Measurements from ENCODE around the gene RAB11FIP5.

Gene RAB11FIP5

DNA sequence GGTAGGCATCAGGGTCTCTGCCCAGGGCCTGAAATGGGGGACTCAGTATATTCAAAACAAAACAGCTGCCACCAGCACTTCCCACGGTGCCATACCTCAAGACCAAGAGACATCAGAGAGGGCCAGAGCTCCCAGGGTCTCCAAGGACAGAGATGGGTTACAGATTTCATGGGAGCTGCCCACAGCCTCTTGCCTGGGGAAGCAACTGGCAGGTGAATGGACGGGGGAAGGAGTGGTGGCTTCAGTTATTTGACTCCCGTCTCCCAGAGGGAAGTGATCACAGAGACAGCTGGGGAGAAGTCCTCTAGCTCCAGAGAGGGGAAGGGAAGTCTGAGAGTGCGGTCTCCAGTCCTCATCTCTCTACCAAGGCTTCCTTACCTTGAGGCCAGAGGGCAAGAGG lies 25.4 kb downstream of the RAB11FIP5 start:
- DNase-seq (ENCODE audit: low read depth) = no peak

DNA sequence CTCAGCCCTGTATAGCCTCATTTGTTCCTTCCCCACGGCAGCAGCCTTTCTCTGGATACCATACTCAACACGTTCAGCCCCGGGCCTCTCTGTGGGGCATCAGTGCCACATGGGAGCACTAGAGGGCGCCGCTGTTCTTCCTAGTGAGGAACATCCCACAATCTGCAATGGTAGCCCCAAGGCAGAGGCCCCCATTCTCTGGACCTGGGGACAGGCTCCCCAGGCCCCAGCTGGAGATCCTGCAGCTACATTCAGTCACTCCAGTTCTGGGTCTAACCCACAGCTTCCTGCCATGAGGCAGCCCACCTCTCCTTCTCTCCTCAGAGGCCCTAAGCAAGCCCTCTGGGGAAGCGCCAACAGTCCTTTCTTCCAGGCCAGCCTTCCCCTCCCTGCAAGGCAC lies 27.1 kb downstream of the RAB11FIP5 start:
- DNase-seq (ENCODE audit: low read depth) = peak; percentile 56

DNA sequence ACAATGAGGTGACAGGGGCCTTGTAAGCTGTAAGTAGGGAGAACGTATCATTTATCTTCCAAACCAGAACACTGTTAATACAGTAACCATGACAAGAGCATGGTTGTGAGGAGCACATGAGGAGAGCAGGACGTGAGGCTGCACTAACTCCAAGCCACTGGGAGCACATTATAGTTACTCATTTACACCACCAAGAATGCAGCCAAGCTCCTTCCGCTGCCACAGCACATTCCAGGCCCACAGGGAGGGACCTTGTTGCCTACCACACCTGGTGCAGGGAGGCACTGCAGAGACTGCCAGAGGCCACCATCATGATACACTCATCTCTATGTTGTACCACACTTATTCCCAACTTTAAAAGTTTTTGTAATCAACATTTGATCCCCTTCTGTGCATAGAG lies 27.8 kb downstream of the RAB11FIP5 start:
- DNase-seq (ENCODE audit: low read depth) = no peak

- no peak for DNase-seq (ENCODE audit: low read depth)
These were observed 28.6 kb downstream of the RAB11FIP5 start for GRCh38 chr2:73083886-73084800.

DNA sequence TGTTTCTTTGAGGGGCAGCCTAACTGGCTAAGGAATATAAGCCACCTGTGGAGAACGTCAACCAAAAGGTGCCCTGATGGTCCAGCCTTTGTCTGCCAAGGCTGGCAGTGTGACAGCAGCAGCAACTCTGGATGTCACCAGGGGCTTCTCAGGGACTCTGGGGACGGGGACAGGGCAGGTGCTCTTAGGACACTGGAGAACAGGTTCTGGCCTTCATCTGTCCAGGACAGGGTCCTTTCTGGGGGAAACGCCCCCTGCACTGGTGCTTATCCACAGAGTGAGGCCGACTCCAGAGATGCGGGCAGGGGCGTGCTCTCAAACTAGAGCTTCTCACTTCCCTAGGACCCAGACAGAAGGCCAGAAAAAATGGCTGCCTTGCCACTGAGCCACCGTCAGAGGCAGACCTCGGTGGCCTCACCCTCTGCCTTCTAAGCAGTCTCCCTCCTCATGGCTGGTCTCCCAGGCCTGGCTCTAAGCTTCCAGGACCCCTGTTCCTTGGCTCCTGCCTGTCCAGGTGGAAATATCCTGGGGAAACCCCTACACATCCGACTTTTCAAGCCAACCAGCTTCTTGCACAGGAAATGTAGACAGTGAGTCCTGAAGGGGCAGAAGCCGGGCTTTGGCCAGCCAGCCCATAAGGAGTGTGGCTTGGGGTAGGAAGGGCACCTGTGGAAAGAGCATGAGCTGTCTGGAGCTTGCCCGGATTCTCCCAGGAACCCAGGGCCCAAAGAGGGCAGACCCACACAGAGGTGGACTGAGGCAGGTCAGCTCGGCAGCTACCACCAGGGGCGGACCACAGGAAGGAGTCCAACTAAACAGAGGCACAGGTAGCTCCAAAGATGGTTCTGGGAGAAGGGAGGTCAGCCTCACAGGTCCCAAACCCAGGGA lies 30.0 kb downstream of the RAB11FIP5 start:
- DNase-seq (ENCODE audit: low read depth) = no peak

DNA sequence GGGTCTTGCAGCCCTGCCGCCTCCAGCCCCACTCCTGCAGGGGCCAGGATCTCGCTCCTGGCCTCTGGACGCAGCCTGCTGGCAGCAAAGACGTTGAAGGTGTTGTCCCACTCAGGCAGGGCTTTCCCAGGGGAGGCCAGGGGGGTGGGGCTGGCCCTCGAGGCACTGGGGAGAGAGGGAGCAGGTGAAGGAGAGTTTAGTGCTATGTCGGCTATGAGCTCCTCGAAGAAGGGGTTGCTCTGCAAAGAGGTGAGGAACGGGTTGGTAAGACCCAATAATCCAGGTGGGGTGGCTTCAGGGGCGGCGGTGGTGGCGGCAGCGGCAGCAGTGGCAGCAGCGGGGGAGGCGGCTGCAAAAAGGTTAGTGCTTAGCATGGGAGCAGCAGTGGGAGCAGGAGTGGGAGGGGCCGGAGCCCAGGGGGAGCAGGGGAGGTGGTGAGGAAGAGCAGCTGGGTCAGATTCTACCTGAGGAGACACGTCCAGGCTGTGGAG lies 31.5 kb downstream of the RAB11FIP5 start:
- DNase-seq (ENCODE audit: low read depth) = no peak

DNA sequence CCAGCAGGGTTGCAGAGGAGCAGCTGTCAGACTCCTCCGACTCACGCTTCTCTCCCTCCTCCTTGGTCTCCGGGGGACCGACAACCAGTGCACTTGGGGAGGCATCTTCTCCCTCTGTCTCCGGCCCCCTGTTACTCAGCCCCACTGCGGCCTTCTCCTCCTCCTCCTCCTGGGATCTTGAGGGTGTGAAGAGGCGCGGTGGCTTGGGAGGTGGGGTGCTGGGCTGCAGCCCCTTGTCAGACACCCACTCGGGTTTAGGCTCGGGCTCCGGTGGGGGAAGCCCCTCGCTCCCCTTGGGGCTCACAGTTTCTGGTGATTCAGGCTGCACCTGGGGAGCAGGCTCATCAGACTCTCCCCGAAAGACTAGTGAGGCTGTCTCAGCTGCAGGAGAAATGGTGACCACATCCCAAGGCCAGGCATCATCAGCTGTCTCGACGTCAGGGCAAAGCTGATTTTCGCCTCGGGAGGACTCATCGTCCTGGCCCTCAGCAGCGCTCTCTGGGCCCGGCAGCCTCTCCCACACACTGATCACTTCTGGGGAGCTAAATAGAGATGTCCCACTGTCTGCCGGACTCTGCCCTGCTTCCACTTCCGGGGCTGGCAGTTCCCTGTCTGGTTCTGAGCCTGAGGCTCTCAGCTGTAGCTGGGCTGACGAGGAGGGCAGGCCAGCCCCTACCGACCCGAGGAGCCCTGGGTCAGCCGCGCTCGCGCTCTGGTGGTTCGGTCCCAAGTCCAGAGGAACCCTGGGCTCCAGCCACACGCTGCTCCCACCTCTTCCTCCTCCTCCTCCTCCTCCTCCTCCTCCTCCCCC lies 32.2 kb downstream of the RAB11FIP5 start:
- peak; percentile 68 for DNase-seq (ENCODE audit: low read depth)

DNA sequence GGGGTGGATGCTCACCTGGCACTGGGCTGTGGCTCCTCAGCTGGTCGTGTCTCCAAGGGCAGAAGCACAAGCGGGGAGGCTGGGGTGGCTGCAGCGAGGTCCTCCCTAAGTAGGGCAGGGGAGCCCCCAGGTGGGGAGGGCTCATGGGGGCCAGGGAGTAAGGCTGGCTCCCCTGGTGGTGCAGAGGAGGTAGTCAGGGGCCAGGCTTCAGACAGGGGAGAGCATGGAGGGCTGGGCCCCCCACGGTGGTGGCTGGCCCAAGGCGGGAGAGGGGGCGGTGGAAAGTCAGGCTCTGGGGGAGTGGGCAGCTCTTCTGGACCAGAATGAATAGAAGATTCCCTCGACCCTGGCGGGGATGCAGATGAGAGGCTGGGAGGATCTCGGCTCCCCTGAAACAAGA lies 33.1 kb downstream of the RAB11FIP5 start:
- DNase-seq (ENCODE audit: low read depth) = no peak

DNA sequence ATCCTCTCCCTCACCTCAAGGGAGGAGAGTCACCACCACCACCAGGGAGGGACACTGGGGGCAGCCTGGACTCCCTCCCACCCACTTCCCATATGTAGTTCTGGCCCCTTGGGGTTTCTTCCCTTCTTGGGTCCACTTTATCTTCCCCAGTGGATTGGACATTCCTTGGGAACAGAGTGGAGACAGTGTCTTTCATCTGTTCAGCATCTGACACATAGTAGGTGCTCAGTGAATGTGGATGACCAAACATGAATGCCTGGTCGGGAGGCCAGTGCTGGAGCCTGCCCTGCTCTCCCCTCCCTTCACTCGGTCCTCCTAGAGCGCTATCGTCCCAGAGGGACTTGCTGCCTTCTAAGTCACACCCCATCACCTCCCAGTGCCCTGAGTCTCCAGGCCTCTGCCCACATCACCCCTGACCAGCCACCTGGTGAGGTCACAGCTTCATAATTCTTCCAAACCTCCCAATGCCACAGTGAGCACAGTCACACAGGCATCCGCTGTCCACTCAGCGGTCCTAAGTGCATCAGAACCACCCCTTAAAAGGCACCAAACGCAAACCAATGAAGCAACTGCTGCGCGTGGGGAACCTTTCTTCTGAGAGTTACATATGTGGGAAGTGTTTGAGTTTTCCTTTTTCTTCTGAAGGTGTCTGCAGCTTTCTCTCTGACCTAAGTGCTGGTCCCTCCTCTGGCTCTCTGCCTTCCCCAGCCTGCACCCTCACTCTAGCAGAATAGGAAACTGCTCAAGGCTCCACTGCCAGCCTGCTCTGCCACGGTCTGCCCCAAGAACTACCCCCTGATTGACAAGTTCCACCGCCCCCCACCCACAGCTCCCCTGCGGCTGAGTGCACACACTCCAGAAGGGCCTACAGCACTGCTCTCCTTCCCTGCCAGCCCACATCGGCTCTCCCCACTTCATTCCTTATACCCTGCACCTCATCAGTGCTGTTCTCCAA lies 34.0 kb downstream of the RAB11FIP5 start:
- no peak for DNase-seq (ENCODE audit: low read depth)

- no peak for DNase-seq (ENCODE audit: low read depth)
These were observed 35.3 kb downstream of the RAB11FIP5 start for GRCh38 chr2:73077424-73077795.

DNA sequence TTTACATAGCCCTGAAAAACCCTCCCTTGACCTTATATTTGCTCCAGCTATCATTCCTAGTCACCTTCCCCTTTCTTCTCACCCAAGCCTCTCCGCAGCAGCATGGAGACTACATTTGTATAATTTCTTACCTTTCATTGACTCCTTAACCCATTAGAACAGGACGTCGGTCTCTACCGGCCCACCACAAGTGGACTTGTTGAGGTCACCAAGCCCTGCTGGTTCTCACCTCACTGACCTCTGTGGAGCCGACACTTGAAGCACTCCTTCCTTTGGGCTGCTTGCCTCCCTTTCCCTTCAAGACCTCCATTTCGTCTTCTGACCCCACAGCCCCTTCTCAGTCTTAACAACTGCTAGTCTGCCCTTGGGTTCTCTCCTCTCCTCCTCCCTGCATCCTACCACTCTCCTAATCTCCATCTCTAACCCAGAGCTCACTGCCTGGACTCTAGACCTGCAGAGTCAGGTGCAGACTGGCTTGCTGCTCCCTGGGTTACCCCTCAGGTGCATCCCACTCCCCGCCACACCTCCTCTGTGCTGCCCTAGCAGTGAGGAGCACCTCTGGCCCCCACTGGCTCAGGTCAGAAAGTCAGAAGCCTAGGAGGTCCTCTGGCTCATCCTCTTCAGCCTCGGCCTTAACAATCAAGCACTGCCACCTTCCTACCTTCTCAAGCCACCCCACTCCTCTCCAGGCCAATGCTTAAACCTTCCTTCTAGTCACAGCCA lies 35.9 kb downstream of the RAB11FIP5 start:
- no peak for DNase-seq (ENCODE audit: low read depth)

- DNase-seq (ENCODE audit: low read depth) = no peak
These were observed 37.0 kb downstream of the RAB11FIP5 start for GRCh38 chr2:73075477-73076373.

GRCh38 chr2:73074110-73075069 lies 38.4 kb downstream of the RAB11FIP5 start:
- no peak for DNase-seq (ENCODE audit: low read depth)

GRCh38 chr2:73072416-73072815 lies 40.3 kb downstream of the RAB11FIP5 start:
- DNase-seq (ENCODE audit: low read depth) = no peak

DNA sequence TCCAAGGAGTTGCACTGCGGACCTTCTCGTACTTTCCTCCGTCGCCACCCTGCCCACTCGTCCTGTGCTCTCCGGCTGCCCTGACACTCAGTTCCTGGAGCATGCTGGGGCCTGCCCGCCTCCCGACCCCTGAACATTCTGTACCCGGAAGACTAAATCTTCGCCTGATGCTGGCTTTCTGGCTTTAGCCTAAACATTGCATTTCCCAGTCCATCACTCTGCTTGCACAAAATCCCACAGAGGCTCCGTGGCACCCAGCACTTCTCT lies 40.7 kb downstream of the RAB11FIP5 start:
- peak; percentile 47 for DNase-seq (ENCODE audit: low read depth)

DNA sequence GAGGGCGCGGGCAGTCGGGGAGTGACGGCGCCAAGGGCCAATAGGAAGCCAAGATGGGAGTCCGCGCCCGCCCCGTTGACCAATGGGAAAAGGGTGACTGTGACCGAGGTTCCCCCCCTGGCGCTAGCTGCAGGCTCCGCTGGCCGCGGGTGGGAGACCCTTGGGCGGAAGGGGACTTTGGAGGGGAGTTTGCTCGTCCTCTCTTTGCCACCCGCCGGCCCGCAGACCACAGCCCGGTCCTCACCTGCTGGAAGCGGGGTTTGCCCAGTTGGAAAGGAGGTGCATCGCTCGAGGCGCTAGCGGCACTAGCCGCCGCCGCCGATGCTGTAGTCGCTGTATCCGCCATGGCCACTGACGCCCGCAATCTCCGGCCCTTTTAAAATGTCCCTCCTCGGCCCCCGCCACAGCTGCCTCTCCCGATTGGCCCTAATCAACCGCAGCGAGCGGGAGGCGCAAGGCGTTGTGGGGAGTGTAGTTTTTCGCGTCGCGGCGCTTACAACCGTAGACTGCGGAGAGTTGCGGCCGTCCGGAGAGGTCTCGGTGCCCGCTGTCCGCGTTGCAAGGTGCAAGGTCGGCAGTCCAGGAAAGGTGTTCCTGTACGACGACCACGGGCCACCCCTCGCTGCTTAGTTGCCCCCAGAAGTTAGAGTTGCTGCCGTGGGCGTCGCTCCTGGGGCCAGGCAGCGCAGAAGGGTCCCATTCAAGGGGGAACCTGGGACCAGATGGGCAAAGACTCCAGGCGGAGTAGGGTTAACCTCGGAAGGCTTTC lies 41.2 kb downstream of the RAB11FIP5 start, which contains the start of gene SFXN5:
Gene SFXN5 (minus strand): TSS at position 353 of the 769 bp plus-strand sequence. CDS start 7 bp downstream, at position 346.
- DNase-seq (ENCODE audit: low read depth) = peak; percentile 91
